ENCODE results near the gene CRACR2A. TPM values are rescaled to one million over a fixed set of nuclear protein-coding genes. Genes with fewer than 3 reads are reported as not detected.

CRACR2A gene
- total RNA-seq, 2 experiments from 2014 or later, result 35.3 to 36.9 TPM

- H3K27me3 Mint-ChIP-seq, result no peaks in the 10 kb centered on the region
- no peaks in the 10 kb centered on the region for H3K4me1 Mint-ChIP-seq
- POLR2A ChIA-PET, result no interaction called here
- ATAC-seq (ENCODE audit: low read depth) (no peak), DNase-seq (no peak)
- no peaks in the 10 kb centered on the region for H3K9me3 Mint-ChIP-seq
- no peak overlapping the region for H3K27ac Mint-ChIP-seq
- H3K36me3 Mint-ChIP-seq, result peaks cover 22% of the 10 kb centered on the region
- H3K4me3 Mint-ChIP-seq, result no peak overlapping the region
Observed at GRCh38 chr12:3617565-3617964, 135.3 kb downstream of the CRACR2A start.

- H3K4me1 Mint-ChIP-seq, result no peaks in the 10 kb centered on the region
- peaks cover 24% of the 10 kb centered on the region for H3K36me3 Mint-ChIP-seq
- DNase-seq (no peak), ATAC-seq (ENCODE audit: low read depth) (no peak)
- no peaks in the 10 kb centered on the region for H3K27me3 Mint-ChIP-seq
- H3K4me3 Mint-ChIP-seq, result no peak overlapping the region
- H3K27ac Mint-ChIP-seq, result no peak overlapping the region
- H3K9me3 Mint-ChIP-seq, result no peaks in the 10 kb centered on the region
- POLR2A ChIA-PET, result no interaction called here
Observed at GRCh38 chr12:3615862-3616261, 137.0 kb downstream of the CRACR2A start.

- Mint-ChIP-seq H3K9me3 (no peaks in the 10 kb centered on the region), H3K36me3 (peaks cover 26% of the 10 kb centered on the region), H3K4me1 (no peaks in the 10 kb centered on the region), H3K27ac (no peak overlapping the region), H3K4me3 (no peak overlapping the region), H3K27me3 (no peaks in the 10 kb centered on the region)
- no peak for ATAC-seq (ENCODE audit: low read depth)
- POLR2A ChIA-PET, result no interaction called here
- no peak for DNase-seq
Observed at GRCh38 chr12:3614806-3615466, 138.0 kb downstream of the CRACR2A start.

- ATAC-seq (ENCODE audit: low read depth), result no peak
- H3K36me3 Mint-ChIP-seq, result peaks cover 34% of the 10 kb centered on the region
Observed at GRCh38 chr12:3613641-3614395, 139.1 kb downstream of the CRACR2A start.

GRCh38 chr12:3611860-3612703 lies 140.8 kb downstream of the CRACR2A start:
- DNase-seq (no peak), ATAC-seq (ENCODE audit: low read depth) (no peak)
- no peaks in the 10 kb centered on the region for H3K27me3 Mint-ChIP-seq
- POLR2A ChIA-PET, result no interaction called here
- H3K27ac Mint-ChIP-seq, result no peak overlapping the region
- peaks cover 31% of the 10 kb centered on the region for H3K36me3 Mint-ChIP-seq
- H3K4me1 Mint-ChIP-seq, result no peaks in the 10 kb centered on the region
- no peak overlapping the region for H3K4me3 Mint-ChIP-seq
- no peaks in the 10 kb centered on the region for H3K9me3 Mint-ChIP-seq

More at GRCh38 chr12:3613641-3614395, 139.1 kb downstream of the CRACR2A start:
- Mint-ChIP-seq H3K4me3 (no peak overlapping the region), H3K4me1 (no peaks in the 10 kb centered on the region), H3K27me3 (no peaks in the 10 kb centered on the region), H3K27ac (no peak overlapping the region), H3K9me3 (no peaks in the 10 kb centered on the region)
- DNase-seq, result no peak
- POLR2A ChIA-PET, result no interaction called here

DNA sequence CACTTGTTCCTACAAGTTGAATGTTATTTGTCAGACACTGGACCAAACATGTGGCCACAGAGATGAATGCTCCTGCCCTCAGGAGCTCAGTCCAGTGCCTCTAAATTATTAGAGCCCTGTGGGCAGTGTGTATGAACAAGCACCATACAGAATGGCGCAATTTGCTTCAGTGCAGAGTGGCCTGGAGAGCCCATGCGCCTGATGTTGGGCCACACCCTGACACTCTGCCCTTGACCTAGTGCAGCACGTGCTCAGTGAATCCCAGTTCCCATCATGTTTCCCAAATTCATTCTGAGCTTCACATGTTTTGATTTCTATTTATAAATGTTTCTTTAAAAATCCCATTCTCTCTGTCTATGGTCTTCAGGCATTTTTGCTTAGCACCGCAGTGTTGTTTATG lies 145.1 kb downstream of the CRACR2A start:
- H3K4me1 Mint-ChIP-seq, result peaks cover 3% of the 10 kb centered on the region
- H3K4me3 Mint-ChIP-seq, result no peak overlapping the region
- no peaks in the 10 kb centered on the region for H3K9me3 Mint-ChIP-seq
- DNase-seq (no peak), ATAC-seq (ENCODE audit: low read depth) (no peak)
- POLR2A ChIA-PET, result no interaction called here
- peaks cover 20% of the 10 kb centered on the region for H3K36me3 Mint-ChIP-seq
- H3K27ac Mint-ChIP-seq, result no peak overlapping the region
- H3K27me3 Mint-ChIP-seq, result peaks cover 4% of the 10 kb centered on the region

DNA sequence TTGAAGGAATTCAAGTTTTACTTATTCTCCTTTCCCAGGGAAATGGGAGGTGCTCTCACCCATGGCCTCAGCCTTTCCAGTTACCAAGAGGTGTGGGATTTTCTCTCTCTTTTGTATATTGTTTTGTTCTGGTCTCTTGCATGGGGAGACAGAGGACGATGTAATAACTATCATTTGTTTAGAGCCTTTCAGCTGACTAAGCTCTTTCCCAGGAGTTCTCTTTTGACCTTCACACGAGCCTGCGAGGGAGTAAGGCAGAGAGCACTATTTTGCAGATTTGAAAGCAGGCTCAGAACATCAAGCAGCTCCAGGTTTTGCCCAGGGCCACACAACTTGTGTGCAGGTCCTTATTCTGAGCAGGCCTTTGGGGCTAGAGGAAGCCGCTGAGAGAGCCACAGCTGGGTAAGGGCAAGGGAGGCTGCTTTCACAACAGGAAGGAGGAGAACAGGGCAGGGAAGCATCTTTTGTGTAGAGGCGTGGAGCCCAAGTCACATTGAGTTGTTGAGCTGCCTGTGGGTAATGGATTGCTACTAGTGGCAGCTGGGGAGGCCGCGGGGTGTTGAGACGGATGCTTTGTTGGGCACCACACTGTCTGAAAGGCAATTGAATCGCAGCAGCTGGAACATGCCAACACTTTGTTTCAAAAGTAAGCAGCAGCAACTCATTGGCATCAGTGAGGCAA lies 145.7 kb downstream of the CRACR2A start:
- no peaks in the 10 kb centered on the region for H3K9me3 Mint-ChIP-seq
- no peak overlapping the region for H3K27ac Mint-ChIP-seq

GRCh38 chr12:3606128-3606527 lies 146.8 kb downstream of the CRACR2A start:
- no peak for ATAC-seq (ENCODE audit: low read depth)
- no peak for DNase-seq
- Mint-ChIP-seq H3K27ac (no peak overlapping the region), H3K4me3 (no peak overlapping the region), H3K27me3 (peaks cover 4% of the 10 kb centered on the region), H3K4me1 (peaks cover 3% of the 10 kb centered on the region), H3K36me3 (peaks cover 14% of the 10 kb centered on the region), H3K9me3 (no peaks in the 10 kb centered on the region)
- POLR2A ChIA-PET, result no interaction called here

More for the DNA sequence above, 145.7 kb downstream of the CRACR2A start:
- Mint-ChIP-seq H3K27me3 (peaks cover 4% of the 10 kb centered on the region), H3K36me3 (peaks cover 20% of the 10 kb centered on the region), H3K4me1 (peaks cover 3% of the 10 kb centered on the region), H3K4me3 (no peak overlapping the region)
- ATAC-seq (ENCODE audit: low read depth) (no peak), DNase-seq (no peak)
- POLR2A ChIA-PET, result no interaction called here

DNA sequence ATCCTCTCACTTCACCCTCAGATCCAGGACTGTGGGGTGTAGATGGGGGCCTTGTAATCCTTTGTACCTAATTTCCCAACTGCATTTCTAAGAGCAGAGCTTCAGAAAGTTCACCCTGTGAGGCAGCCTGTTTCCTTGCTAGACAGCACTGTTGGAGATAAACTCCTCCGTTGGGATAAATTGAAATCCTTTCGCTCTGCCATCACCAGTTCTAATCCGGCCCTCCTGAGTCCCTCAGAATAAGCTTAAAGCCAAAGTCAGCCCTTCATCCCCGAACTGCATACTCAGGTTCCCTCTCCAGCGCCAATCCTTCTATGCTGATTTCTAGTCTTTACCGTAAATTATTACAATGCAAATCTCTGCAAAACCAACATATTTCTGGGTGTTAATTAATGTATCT lies 147.2 kb downstream of the CRACR2A start:
- DNase-seq (no peak), ATAC-seq (ENCODE audit: low read depth) (no peak)
- POLR2A ChIA-PET, result no interaction called here
- Mint-ChIP-seq H3K27ac (no peak overlapping the region), H3K27me3 (peaks cover 4% of the 10 kb centered on the region), H3K4me3 (no peak overlapping the region), H3K9me3 (no peaks in the 10 kb centered on the region), H3K36me3 (peaks cover 13% of the 10 kb centered on the region), H3K4me1 (peaks cover 3% of the 10 kb centered on the region)

GRCh38 chr12:3604748-3605586 lies 147.9 kb downstream of the CRACR2A start:
- H3K27me3 Mint-ChIP-seq, result peaks cover 4% of the 10 kb centered on the region
- H3K9me3 Mint-ChIP-seq, result no peaks in the 10 kb centered on the region
- no peak overlapping the region for H3K4me3 Mint-ChIP-seq
- POLR2A ChIA-PET, result no interaction called here
- DNase-seq (no peak), ATAC-seq (ENCODE audit: low read depth) (no peak)
- peaks cover 9% of the 10 kb centered on the region for H3K36me3 Mint-ChIP-seq
- H3K27ac Mint-ChIP-seq, result no peak overlapping the region
- H3K4me1 Mint-ChIP-seq, result peaks cover 3% of the 10 kb centered on the region

- ATAC-seq (ENCODE audit: low read depth), result no peak
- peaks cover 3% of the 10 kb centered on the region for H3K4me1 Mint-ChIP-seq
- no peaks in the 10 kb centered on the region for H3K9me3 Mint-ChIP-seq
- no peak overlapping the region for H3K4me3 Mint-ChIP-seq
- H3K27ac Mint-ChIP-seq, result no peak overlapping the region
- peaks cover 4% of the 10 kb centered on the region for H3K27me3 Mint-ChIP-seq
- peaks cover 3% of the 10 kb centered on the region for H3K36me3 Mint-ChIP-seq
- POLR2A ChIA-PET, result no interaction called here
- DNase-seq, result no peak
Observed at GRCh38 chr12:3604286-3604685, 148.6 kb downstream of the CRACR2A start.

GRCh38 chr12:3603576-3603975 lies 149.3 kb downstream of the CRACR2A start:
- Mint-ChIP-seq H3K4me1 (peaks cover 3% of the 10 kb centered on the region), H3K27ac (no peak overlapping the region), H3K36me3 (no peaks in the 10 kb centered on the region), H3K4me3 (no peak overlapping the region), H3K27me3 (peaks cover 4% of the 10 kb centered on the region), H3K9me3 (no peaks in the 10 kb centered on the region)
- POLR2A ChIA-PET, result no interaction called here
- DNase-seq (no peak), ATAC-seq (ENCODE audit: low read depth) (no peak)

Data from activated naive CD8-positive, alpha-beta T cell treated with anti-CD3 and anti-CD28 coated beads, Interleukin-2, amount 10 ng/mL, durations not matched to agents 7 days and 5 days (primary cell).